SU-DHL-6 (cell line): ENCODE measurements around the gene USP10.

Experiments used
- EZH2phosphoT487 ChIP-seq: fragments of 200-600 bp; sonication (generic), shearing (Covaris generic); conservative IDR thresholded peaks from 2 replicates; pipeline ENCODE4 v1.6.1; 2018; ENCODE audit warnings: mild to moderate bottlenecking, antibody characterized with exemption, low read length, moderate library complexity, mixed read lengths
- TF ChIP-seq, protein P1 (sequence below): fragments of 200-600 bp; sonication (generic); IDR thresholded peaks from one replicate; pipeline ENCODE4 v1.5.1; 2017; ENCODE audit warnings: antibody characterized with exemption, mild to moderate bottlenecking, low read length, moderate library complexity; ENCODE audit not compliant: insufficient read depth, poor library complexity, severe bottlenecking

DNA sequence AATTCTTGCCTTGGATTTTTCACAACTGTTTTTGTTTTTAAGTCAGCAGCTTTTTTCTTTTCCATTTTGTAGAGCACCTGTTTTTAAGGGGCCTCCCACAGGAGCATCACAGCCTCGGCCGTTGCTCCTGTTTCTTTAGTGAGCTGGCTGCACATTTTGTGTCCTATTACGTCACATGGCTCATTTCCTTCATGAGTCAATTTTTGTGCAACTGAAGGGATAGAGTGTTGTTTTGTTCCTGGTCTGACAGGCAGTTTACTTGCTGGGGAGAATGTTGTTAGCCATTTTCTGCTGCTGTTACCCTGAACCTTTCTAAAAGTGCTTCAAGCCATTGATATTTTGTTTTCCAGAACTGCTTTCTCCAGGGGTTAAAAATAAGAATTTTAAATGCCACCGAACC lies 75.0 kb downstream of the USP10 start:
- TF ChIP-seq, protein P1, sequence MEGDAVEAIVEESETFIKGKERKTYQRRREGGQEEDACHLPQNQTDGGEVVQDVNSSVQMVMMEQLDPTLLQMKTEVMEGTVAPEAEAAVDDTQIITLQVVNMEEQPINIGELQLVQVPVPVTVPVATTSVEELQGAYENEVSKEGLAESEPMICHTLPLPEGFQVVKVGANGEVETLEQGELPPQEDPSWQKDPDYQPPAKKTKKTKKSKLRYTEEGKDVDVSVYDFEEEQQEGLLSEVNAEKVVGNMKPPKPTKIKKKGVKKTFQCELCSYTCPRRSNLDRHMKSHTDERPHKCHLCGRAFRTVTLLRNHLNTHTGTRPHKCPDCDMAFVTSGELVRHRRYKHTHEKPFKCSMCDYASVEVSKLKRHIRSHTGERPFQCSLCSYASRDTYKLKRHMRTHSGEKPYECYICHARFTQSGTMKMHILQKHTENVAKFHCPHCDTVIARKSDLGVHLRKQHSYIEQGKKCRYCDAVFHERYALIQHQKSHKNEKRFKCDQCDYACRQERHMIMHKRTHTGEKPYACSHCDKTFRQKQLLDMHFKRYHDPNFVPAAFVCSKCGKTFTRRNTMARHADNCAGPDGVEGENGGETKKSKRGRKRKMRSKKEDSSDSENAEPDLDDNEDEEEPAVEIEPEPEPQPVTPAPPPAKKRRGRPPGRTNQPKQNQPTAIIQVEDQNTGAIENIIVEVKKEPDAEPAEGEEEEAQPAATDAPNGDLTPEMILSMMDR = no peak
- no peak for TF ChIP-seq EZH2phosphoT487
